BE2C (cell line): Measurements from ENCODE around the gene CHRNA5.

Source experiments
- DNase-seq: peaks from one replicate; pipeline ENCODE4 v3.0.0-alpha.2; 2020
- H3K27me3 ChIP-seq: fragments of 250-450 bp; sonication (Bioruptor Pico); 2 replicates; pipeline ENCODE4 v1.5.1; 2020; ENCODE audit warnings: mild to moderate bottlenecking
- H3K36me3 ChIP-seq: fragments of 250-450 bp; sonication (Bioruptor Pico); 2 replicates; pipeline ENCODE4 v1.5.1; 2020; ENCODE audit warnings: mild to moderate bottlenecking
- H3K4me1 ChIP-seq: fragments of 250-450 bp; sonication (Bioruptor Pico); 2 replicates; pipeline ENCODE4 v1.5.1; 2020
- H3K4me3 ChIP-seq: 2 replicates; pipeline ENCODE4 v1.5.1; 2011; ENCODE audit warnings: low read depth, low read length
- H3K9me3 ChIP-seq: fragments of 250-450 bp; sonication (Bioruptor Pico); 2 replicates; pipeline ENCODE4 v1.5.1; 2020
- CTCF ChIP-seq: IDR thresholded peaks from 2 replicates; pipeline ENCODE4 v1.5.1; 2012; ENCODE audit warnings: mild to moderate bottlenecking, low read depth, low read length

The CHRNA5 gene

DNA sequence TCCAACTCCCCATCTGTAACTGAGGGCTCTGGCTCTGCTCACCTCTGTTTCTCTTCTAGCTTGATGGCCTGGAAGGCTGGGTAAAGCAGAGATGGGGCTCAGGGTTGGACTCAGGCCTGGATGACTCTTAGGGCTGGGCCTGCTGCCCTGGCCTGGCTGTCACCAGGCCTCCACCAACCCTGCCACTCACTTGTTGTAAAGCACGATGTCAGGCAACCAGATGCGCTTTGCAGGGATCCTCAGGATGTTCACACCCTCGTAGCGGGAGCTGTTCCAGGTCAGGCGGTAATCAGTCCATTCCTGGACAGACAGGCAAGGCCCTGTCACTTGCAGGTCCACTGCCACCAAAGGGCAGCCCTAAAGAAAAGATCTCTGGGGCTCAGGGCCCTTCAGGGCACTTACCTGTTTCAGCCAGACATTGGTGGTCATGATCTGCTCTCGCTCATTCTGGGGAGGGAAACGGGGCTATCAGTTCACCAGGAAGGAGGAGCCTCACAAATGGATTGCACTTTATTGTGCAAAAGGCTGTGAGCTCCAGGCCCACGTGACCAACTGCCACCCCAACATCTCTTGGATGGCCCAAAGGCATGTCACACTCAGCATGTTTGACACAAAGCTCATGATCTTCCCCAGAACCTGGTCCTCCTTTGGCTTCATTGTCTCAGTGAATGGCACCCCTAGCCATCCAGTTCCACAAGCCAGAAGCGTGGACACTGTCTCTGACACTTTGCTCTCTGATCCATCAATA is 65.7 kb downstream of the CHRNA5 start:
- H3K4me1 ChIP-seq: peaks cover 6% of the 10 kb centered on the region
- DNase-seq: no peak
- no peaks in the 10 kb centered on the region for H3K27me3 ChIP-seq
- TF ChIP-seq CTCF: no peak
- H3K4me3 ChIP-seq: no peak overlapping the region
- H3K9me3 ChIP-seq: no peaks in the 10 kb centered on the region
- peaks cover 96% of the 10 kb centered on the region for H3K36me3 ChIP-seq

DNA sequence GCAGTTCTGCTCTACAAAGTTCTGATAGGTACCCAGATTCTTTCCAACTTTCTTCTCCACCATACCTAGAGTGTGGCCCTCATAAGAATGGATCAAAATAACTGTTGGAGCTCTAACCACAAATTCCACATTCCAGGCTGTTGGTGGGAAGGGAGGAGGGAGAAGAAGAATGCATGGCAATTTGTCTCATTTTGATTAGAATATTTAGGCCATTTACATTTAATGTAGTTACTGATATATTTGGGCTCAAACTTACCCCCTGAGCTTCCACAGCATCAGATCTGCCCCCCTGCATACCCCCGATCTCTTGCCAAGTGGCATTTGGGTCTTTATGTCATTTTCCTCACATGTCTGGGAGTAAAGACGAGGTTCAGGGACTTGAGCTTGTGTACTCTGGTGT is 68.0 kb downstream of the CHRNA5 start:
- Histone ChIP-seq H3K27me3 (no peaks in the 10 kb centered on the region), H3K9me3 (no peaks in the 10 kb centered on the region), H3K36me3 (peaks cover 81% of the 10 kb centered on the region), H3K4me1 (peaks cover 14% of the 10 kb centered on the region), H3K4me3 (no peak overlapping the region)
- DNase-seq: no peak
- no peak for TF ChIP-seq CTCF

DNA sequence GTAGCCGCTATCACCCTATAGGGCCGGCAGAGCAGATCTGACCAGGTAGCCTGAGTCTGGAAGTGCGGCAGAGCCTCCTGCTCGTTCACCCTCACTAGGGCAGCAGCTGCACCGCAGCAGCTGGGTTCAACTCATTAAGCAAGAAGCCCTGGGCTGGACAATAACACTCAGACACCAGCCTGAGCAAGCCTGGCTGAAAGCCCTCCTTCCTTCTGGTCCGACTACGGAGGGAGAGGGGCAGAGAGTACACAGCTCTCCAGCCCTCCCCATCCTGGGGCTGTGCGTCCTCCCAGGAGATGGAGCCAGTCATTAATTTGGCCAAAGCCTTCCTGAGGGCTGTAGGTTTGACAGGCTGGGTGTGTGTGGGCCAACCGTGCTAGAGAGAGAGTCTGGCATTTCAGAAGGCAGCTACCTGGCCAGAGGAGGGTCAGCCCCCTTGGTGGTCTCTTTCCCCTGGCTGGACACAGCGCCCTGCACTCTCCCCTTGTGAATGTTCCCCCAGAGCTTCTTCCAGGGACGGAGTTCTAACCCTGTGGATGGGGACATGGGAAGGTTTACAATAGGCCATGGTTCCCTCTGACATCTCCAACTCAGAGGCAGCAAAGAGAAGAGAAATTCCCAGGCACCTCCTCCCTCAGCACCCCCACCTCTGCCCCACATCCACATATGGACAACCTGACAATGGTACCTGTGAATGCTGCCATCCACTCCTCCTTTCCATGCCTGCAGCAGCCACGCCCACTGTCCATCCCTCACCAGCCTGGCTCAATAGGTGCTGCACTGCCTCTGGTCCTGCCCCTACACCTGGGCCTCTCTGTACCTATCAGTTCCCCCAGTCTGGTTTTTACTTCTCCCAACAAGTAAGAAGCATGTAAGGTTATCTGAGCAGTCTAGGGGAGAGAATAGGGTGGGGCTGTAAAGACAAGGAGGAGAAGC is 69.2 kb downstream of the CHRNA5 start:
- Histone ChIP-seq H3K4me1 (peaks cover 24% of the 10 kb centered on the region), H3K9me3 (no peaks in the 10 kb centered on the region), H3K27me3 (no peaks in the 10 kb centered on the region), H3K4me3 (no peak overlapping the region), H3K36me3 (peaks cover 70% of the 10 kb centered on the region)
- no peak for TF ChIP-seq CTCF
- no peak for DNase-seq

- H3K36me3 ChIP-seq: peaks cover 61% of the 10 kb centered on the region
- no peaks in the 10 kb centered on the region for H3K9me3 ChIP-seq
- TF ChIP-seq CTCF: no peak
- no peaks in the 10 kb centered on the region for H3K27me3 ChIP-seq
- DNase-seq: no peak
- no peak overlapping the region for H3K4me3 ChIP-seq
- peaks cover 26% of the 10 kb centered on the region for H3K4me1 ChIP-seq
Observed at GRCh38 chr15:78635346-78635745, 70.0 kb downstream of the CHRNA5 start.

DNA sequence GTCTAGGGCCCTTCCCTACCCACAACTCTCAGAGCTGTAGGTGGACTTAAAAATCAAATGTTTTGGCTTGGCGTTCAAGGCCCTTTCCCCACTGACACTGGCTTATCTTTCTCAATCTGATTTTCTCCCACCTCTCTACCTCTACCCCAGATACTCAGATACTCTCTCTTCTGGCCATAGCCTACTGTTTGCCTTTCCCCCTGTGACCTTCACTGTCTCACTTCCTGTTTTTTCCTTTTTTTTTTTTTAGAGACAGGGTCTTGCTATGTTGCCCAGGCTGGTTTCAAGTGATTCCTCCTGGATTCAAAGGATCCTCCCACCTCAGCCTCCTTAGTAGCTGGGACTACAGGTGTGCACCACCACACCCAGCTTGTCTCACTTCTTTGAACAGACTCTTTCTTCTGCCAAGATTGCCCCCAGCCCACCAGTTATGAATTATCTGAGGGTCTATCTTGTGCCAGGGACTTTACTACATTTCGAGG is 71.1 kb downstream of the CHRNA5 start:
- peaks cover 26% of the 10 kb centered on the region for H3K4me1 ChIP-seq
- no peak for TF ChIP-seq CTCF
- H3K4me3 ChIP-seq: no peak overlapping the region
- no peaks in the 10 kb centered on the region for H3K27me3 ChIP-seq
- no peaks in the 10 kb centered on the region for H3K9me3 ChIP-seq
- peaks cover 51% of the 10 kb centered on the region for H3K36me3 ChIP-seq
- no peak for DNase-seq
